Psoas muscle (tissue), 8 donors: ENCODE data around the gene OR2Y1. TPM values are rescaled to one million over a fixed set of nuclear protein-coding genes. Genes with fewer than 3 reads are reported as not detected.
"Not testable (repeated sequence)": the region's sequence is repeated elsewhere in the genome, so short reads cannot be mapped to it uniquely, and the experiment has no call there.

Experiments
- ATAC-seq, 4 donors: fragments of 200-7000 bp; cut with Tn5 transposase; one replicate each; pipeline ENCODE4 v1.9.1; 2020; ENCODE audit warnings: moderate library complexity in 3 of 4, mild to moderate bottlenecking in 2 of 4
- DNase-seq, 2 donors: peaks; one replicate each; pipeline ENCODE4 v3.0.0-alpha.2; 2020
- H3K27ac ChIP-seq: fragments of 200-600 bp; one replicate; pipeline ENCODE4 v1.8.0; 2022
- H3K27me3 ChIP-seq, 3 donors: fragments of 200-600 bp in 1 of 3; one replicate each; pipeline versions ENCODE4 v1.6.1 to v1.8.0; 2013 to 2022; ENCODE audit warnings: low read length in 2 of 3, mild to moderate bottlenecking in 2 of 3, moderate library complexity in 1 of 3; ENCODE audit not compliant: insufficient read depth in 3 of 3
- H3K36me3 ChIP-seq, 2 donors: fragments of 200-600 bp in 1 of 2; one replicate each; pipeline versions ENCODE4 v1.6.1 to v1.8.0; 2013 to 2022; ENCODE audit warnings: low read depth in 1 of 2, mild to moderate bottlenecking in 1 of 2, moderate library complexity in 1 of 2; ENCODE audit not compliant: insufficient read depth in 1 of 2
- H3K4me1 ChIP-seq: fragments of 200-600 bp; one replicate; pipeline ENCODE4 v1.8.0; 2022
- H3K4me3 ChIP-seq: fragments of 200-600 bp; one replicate; pipeline ENCODE4 v1.8.0; 2022; ENCODE audit warnings: mild to moderate bottlenecking
- H3K9me3 ChIP-seq: fragments of 200-600 bp; one replicate; pipeline ENCODE4 v1.8.0; 2022
- CTCF ChIP-seq: fragments of 200-600 bp; IDR thresholded peaks from one replicate; pipeline ENCODE4 v1.8.0; 2022; ENCODE audit warnings: antibody characterized with exemption
- WGBS, 3 donors: extraction: QIAGEN DNeasy Blood & Tissue Kit; methylation state at CpG; one replicate each; pipeline versions ENCODE4 v1.1.6 to v1.1.7; 2013; 5-methylcytosine and 5-hydroxymethylcytosine counted together
- intact Hi-C, 2 donors: fragments of 100-400 bp; cut with DNase I; formaldehyde crosslinking; loops; one replicate each; pipeline versions ENCODE4 v1.11.0 to v1.14.2; 2022
- polyA plus RNA-seq, 3 donors: library from polyadenylated mRNA; stranded (reverse); fragments of 200-250 nt; gene quantifications; one replicate each; pipeline ENCODE4 v1.2.3, GENCODE V29; 2013
- total RNA-seq, 4 donors: library from RNA; stranded (reverse); fragmentation: NEBNext Ultra II Directional in 2 of 4; extraction: Animal tissue kit (Norgen Biotek cat#: 25700) in 2 of 4; gene quantifications; one replicate each; pipeline versions ENCODE4 v1.2.1 to v1.2.4, GENCODE V29; 2021 to 2023
- donor health status: healthy with polysubstance abuse.
- donor health status: DM: no; HTN: no; CAD: no; lungs with moderate emphysema.
- donor health status: Bipolar disorder and iron deficiency.
- donor health status: healthy.
- donor health status: DM: yes; HTN: yes; CAD: no.
- donor health status: DM: no; HTN: no; CAD: no.
- donor health status: DM: no; HTN: no; CAD: no.
- donor health status: DM: yes; HTN: yes; CAD: no.

Gene OR2Y1
- total and polyA plus RNA-seq, 7 donors, result not detected

- Histone ChIP-seq H3K27ac (no peak overlapping the region), H3K4me1 (peaks cover 20% of the 10 kb centered on the region), H3K36me3 (peaks cover 0 to 3% of the 10 kb centered on the region in 2 donors), H3K27me3 (no peaks in the 10 kb centered on the region), H3K9me3 (no peaks in the 10 kb centered on the region), H3K4me3 (no peak overlapping the region)
- no peak for DNase-seq
- no peak for ATAC-seq
- 87 to 96% (median 87%) methylated on average over 2 of the region's 2 CpGs for WGBS, 3 donors
- no peak for TF ChIP-seq CTCF
- intact Hi-C loops, result loop anchor here (5.0 to 10.0 kb wide), 3 partner anchors 52 to 375 kb away; no protein-coding TSS in a partner anchor
Observed at GRCh38 chr5:180782748-180783147, 42.9 kb upstream of the OR2Y1 start.

DNA sequence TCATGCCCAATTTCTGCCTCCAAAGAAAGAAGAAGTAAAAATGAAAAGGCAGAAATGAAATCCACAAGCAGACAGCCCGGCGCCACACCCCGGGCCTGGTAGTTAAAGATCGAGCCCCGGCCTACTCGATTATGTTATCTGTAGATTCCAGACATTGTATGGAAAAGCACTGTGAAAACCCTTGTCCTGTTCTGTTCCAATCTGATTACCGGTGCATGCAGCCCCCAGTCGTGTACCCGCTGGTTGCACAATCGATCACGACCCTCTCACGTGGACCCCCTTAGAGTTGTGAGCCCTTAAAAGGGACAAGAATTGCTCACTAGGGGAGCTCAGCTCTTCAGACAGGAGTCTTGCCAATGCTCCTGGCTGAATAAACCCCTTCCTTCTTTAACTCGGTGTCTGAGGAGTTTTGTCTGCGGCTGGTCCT, 42.1 kb upstream of the OR2Y1 start:
- intact Hi-C loops, result loop anchor here (5.0 to 10.0 kb wide), 3 partner anchors 53 to 375 kb away; no protein-coding TSS in a partner anchor
- H3K27me3 ChIP-seq, DNase-seq, H3K27ac ChIP-seq, ATAC-seq, H3K9me3 ChIP-seq, H3K4me3 ChIP-seq, H3K36me3 ChIP-seq: not testable (repeated sequence)
- peaks cover 20% of the 10 kb centered on the region for H3K4me1 ChIP-seq
- 86 to 93% (median 93%) methylated on average over 14 of the region's 14 CpGs for WGBS, 3 donors

GRCh38 chr5:180779985-180780610, 40.2 kb upstream of the OR2Y1 start:
- H3K27me3 ChIP-seq, result no peaks in the 10 kb centered on the region
- no peak overlapping the region for H3K4me3 ChIP-seq
- no peak for ATAC-seq
- DNase-seq, result no peak
- H3K9me3 ChIP-seq, result no peaks in the 10 kb centered on the region
- intact Hi-C loops, result loop anchor here (5.0 to 10.0 kb wide), 3 partner anchors 55 to 377 kb away; no protein-coding TSS in a partner anchor
- H3K27ac ChIP-seq, result no peak overlapping the region
- WGBS, 3 donors, result 83 to 85% (median 84%) methylated on average over 10 of the region's 10 CpGs
- no peak for TF ChIP-seq CTCF
- peaks cover 5% of the 10 kb centered on the region for H3K4me1 ChIP-seq
- H3K36me3 ChIP-seq, result peaks cover 0 to 3% of the 10 kb centered on the region in 2 donors

- Histone ChIP-seq H3K4me3 (no peak overlapping the region), H3K4me1 (no peaks in the 10 kb centered on the region), H3K27ac (no peak overlapping the region), H3K9me3 (no peaks in the 10 kb centered on the region), H3K27me3 (no peaks in the 10 kb centered on the region), H3K36me3 (peaks cover 0 to 3% of the 10 kb centered on the region in 2 donors)
- no peak for TF ChIP-seq CTCF
- intact Hi-C loops, result no loop called here
- WGBS, 3 donors, result 79 to 100% (median 97%) methylated on average over 1 of the region's 1 CpG
- DNase-seq (no peak), ATAC-seq (no peak)
Observed at GRCh38 chr5:180777475-180777874, 37.6 kb upstream of the OR2Y1 start.

GRCh38 chr5:180776376-180776775, 36.5 kb upstream of the OR2Y1 start:
- Histone ChIP-seq H3K4me3 (no peak overlapping the region), H3K36me3 (peaks cover 0 to 3% of the 10 kb centered on the region in 2 donors), H3K27ac (no peak overlapping the region), H3K4me1 (no peaks in the 10 kb centered on the region), H3K27me3 (no peaks in the 10 kb centered on the region), H3K9me3 (no peaks in the 10 kb centered on the region)
- intact Hi-C loops, result no loop called here
- ATAC-seq (no peak), DNase-seq (no peak)
- 86 to 96% (median 94%) methylated on average over 1 of the region's 1 CpG for WGBS, 3 donors
- TF ChIP-seq CTCF, result no peak
